Astrocyte (in vitro differentiated cells and primary cell): ENCODE results near the gene BTBD6. TPM values are rescaled to one million over a fixed set of nuclear protein-coding genes. Genes with fewer than 3 reads are reported as not detected.
A peak's percentile ranks its signal among the peaks of the same experiment; 100 is the strongest.

Experiments used
- DNase-seq: peaks from one replicate; pipeline ENCODE4 v3.0.0-alpha.2; 2010; ENCODE audit warnings: low read depth
- FAIRE-seq: peaks from 2 replicates; lab custom pipeline; 2011; peaks lifted over from hg19 to GRCh38; lab: Jason Lieb, UNC
- H2AFZ ChIP-seq: 2 replicates; pipeline ENCODE4 v1.6.0; 2012; ENCODE audit warnings: low read depth, low read length, inconsistent platforms
- H3K27ac ChIP-seq: 2 replicates; pipeline ENCODE4 v1.5.1; 2011; ENCODE audit warnings: low read depth, low read length, inconsistent platforms
- H3K27me3 ChIP-seq: 2 replicates; pipeline ENCODE4 v1.6.0; 2011; ENCODE audit warnings: low read length, inconsistent platforms; ENCODE audit not compliant: insufficient read depth
- H3K36me3 ChIP-seq: 2 replicates; pipeline ENCODE4 v1.5.1; 2011; ENCODE audit warnings: low read length, inconsistent platforms; ENCODE audit not compliant: insufficient read depth
- H3K4me1 ChIP-seq: 2 replicates; pipeline ENCODE4 v1.5.1; 2011; ENCODE audit warnings: low read length, inconsistent platforms; ENCODE audit not compliant: insufficient read depth
- H3K4me2 ChIP-seq: 2 replicates; pipeline ENCODE4 v1.6.0; 2012; ENCODE audit warnings: low read length, inconsistent platforms
- H3K4me3 ChIP-seq: 2 replicates; pipeline ENCODE4 v1.5.1; 2011; ENCODE audit warnings: low read depth, mild to moderate bottlenecking, low read length, inconsistent platforms; ENCODE audit not compliant: insufficient read depth
- H3K79me2 ChIP-seq: 2 replicates; pipeline ENCODE4 v1.6.0; 2012; ENCODE audit warnings: mild to moderate bottlenecking, low read length, inconsistent platforms; ENCODE audit not compliant: insufficient read depth
- H3K9ac ChIP-seq: 2 replicates; pipeline ENCODE4 v1.6.0; 2012; ENCODE audit warnings: mild to moderate bottlenecking, low read length, inconsistent platforms
- H3K9me3 ChIP-seq: 2 replicates; pipeline ENCODE4 v1.5.1; 2012; ENCODE audit warnings: low read depth, mild to moderate bottlenecking, low read length, inconsistent platforms; ENCODE audit not compliant: insufficient read depth
- H4K20me1 ChIP-seq: 2 replicates; pipeline ENCODE4 v1.6.0; 2012; ENCODE audit warnings: low read length, inconsistent platforms; ENCODE audit not compliant: insufficient read depth
- H3K27ac Mint-ChIP-seq: one replicate; pipeline ENCODE4 v1.8.0; 2021; ENCODE audit warnings: mild to moderate bottlenecking, mixed read lengths; ENCODE audit not compliant: unreplicated experiment
- H3K27me3 Mint-ChIP-seq: one replicate; pipeline ENCODE4 v1.8.0; 2021; ENCODE audit warnings: low read depth, mixed read lengths; ENCODE audit not compliant: unreplicated experiment
- H3K36me3 Mint-ChIP-seq: one replicate; pipeline ENCODE4 v1.8.0; 2021; ENCODE audit warnings: low read depth, mixed read lengths; ENCODE audit not compliant: unreplicated experiment
- H3K4me1 Mint-ChIP-seq: one replicate; pipeline ENCODE4 v1.8.0; 2021; ENCODE audit warnings: low read depth, mixed read lengths; ENCODE audit not compliant: unreplicated experiment
- H3K4me3 Mint-ChIP-seq: one replicate; pipeline ENCODE4 v1.8.0; 2021; ENCODE audit warnings: mild to moderate bottlenecking, moderate library complexity, mixed read lengths; ENCODE audit not compliant: unreplicated experiment
- H3K9me3 Mint-ChIP-seq: one replicate; pipeline ENCODE4 v1.8.0; 2021; ENCODE audit warnings: mild to moderate bottlenecking, mixed read lengths; ENCODE audit not compliant: unreplicated experiment
- CTCF ChIP-seq: IDR thresholded peaks from 2 replicates; pipeline ENCODE4 v1.5.1; 2011; ENCODE audit warnings: low read depth, mild to moderate bottlenecking, inconsistent platforms, low read length, moderate library complexity; ENCODE audit not compliant: insufficient read depth
- EZH2 ChIP-seq: IDR thresholded peaks from 2 replicates; pipeline ENCODE4 v1.6.1; 2012; ENCODE audit warnings: mild to moderate bottlenecking, low read length, inconsistent platforms; ENCODE audit not compliant: insufficient read depth
- total RNA-seq: library from RNA; stranded (reverse); gene quantifications from 2 replicates; pipeline ENCODE4 v1.2.1, GENCODE V29; 2021

Gene BTBD6
- total RNA-seq, 1 donor from 2014 or later: 25.1 TPM

GRCh38 chr14:105249182-105250007, 1.1 kb downstream of the BTBD6 start:
- H3K36me3 Mint-ChIP-seq: peaks cover 18% of the 10 kb centered on the region
- DNase-seq: peak; percentile 31
- H3K27ac ChIP-seq: peak overlapping the region; percentile 61
- no peaks in the 10 kb centered on the region for H3K27me3 Mint-ChIP-seq
- H3K27me3 ChIP-seq: no peaks in the 10 kb centered on the region
- H3K79me2 ChIP-seq: peaks cover 67% of the 10 kb centered on the region
- H3K4me1 ChIP-seq: peaks cover 17% of the 10 kb centered on the region
- H3K36me3 ChIP-seq: peaks cover 5% of the 10 kb centered on the region
- peak overlapping the region; percentile 88 for H3K4me2 ChIP-seq
- peak overlapping the region; percentile 61 for H3K4me3 ChIP-seq
- H3K9me3 Mint-ChIP-seq: peaks cover 2% of the 10 kb centered on the region
- no peak for TF ChIP-seq EZH2
- no peak for TF ChIP-seq CTCF
- H3K27ac Mint-ChIP-seq: no peak overlapping the region
- H2AFZ ChIP-seq: no peak overlapping the region
- H3K4me3 Mint-ChIP-seq: peak overlapping the region; percentile 83
- H3K9me3 ChIP-seq: no peaks in the 10 kb centered on the region
- H3K9ac ChIP-seq: peak overlapping the region; percentile 80
- peaks cover 68% of the 10 kb centered on the region for H4K20me1 ChIP-seq
- FAIRE-seq: no peak
- no peaks in the 10 kb centered on the region for H3K4me1 Mint-ChIP-seq

DNA sequence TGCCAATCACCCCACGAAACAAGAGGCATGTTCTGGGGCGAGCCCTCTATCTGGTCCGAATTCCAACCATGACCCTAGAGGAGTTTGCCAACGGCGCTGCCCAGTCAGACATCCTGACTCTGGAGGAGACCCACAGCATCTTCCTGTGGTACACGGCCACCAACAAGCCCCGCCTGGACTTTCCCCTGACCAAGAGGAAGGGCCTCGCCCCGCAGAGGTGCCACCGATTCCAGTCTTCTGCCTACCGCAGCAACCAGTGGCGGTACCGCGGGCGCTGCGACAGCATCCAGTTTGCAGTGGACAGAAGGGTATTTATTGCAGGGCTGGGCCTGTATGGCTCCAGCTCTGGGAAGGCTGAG, 1.7 kb downstream of the BTBD6 start:
- Histone ChIP-seq H2AFZ (no peak overlapping the region), H3K27ac (no peak overlapping the region), H3K27me3 (no peaks in the 10 kb centered on the region), H3K4me1 (peaks cover 20% of the 10 kb centered on the region), H3K9ac (peak overlapping the region; percentile 80), H3K4me2 (peak overlapping the region; percentile 88), H4K20me1 (peaks cover 68% of the 10 kb centered on the region), H3K4me3 (no peak overlapping the region), H3K79me2 (peaks cover 61% of the 10 kb centered on the region), H3K9me3 (no peaks in the 10 kb centered on the region), H3K36me3 (peaks cover 5% of the 10 kb centered on the region)
- H3K4me3 Mint-ChIP-seq: peak overlapping the region; percentile 67
- peaks cover 18% of the 10 kb centered on the region for H3K36me3 Mint-ChIP-seq
- H3K9me3 Mint-ChIP-seq: peaks cover 2% of the 10 kb centered on the region
- H3K4me1 Mint-ChIP-seq: peaks cover 3% of the 10 kb centered on the region
- FAIRE-seq (no peak), DNase-seq (no peak)
- no peak overlapping the region for H3K27ac Mint-ChIP-seq
- no peaks in the 10 kb centered on the region for H3K27me3 Mint-ChIP-seq
- TF ChIP-seq EZH2 (no peak), CTCF (no peak)

DNA sequence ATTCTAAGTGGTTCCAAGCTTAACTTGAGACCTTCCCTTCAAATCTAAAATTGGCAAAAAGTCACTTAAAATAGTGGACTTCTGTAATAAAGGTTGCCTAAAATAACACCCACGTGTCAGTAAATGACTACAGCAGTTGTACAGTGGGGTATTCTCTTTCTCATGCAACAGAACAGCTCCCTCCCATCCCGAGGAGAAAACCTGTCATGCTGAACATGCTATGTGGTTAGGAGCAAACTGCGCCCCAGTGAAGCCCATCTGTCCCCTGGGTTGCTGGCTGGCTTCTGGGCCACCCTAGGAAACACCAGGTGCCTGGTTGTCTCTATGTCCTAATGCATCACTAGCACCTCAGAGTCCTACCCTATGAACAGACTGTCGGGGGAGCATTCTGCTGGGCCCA, 2.7 kb downstream of the BTBD6 start:
- Mint-ChIP-seq H3K9me3 (peaks cover 2% of the 10 kb centered on the region), H3K4me1 (peaks cover 4% of the 10 kb centered on the region), H3K36me3 (peaks cover 18% of the 10 kb centered on the region), H3K27ac (no peak overlapping the region), H3K4me3 (peak overlapping the region; percentile 67), H3K27me3 (no peaks in the 10 kb centered on the region)
- FAIRE-seq (no peak), DNase-seq (no peak)
- Histone ChIP-seq H3K4me2 (no peak overlapping the region), H3K36me3 (peaks cover 5% of the 10 kb centered on the region), H3K4me1 (peaks cover 26% of the 10 kb centered on the region), H3K27ac (no peak overlapping the region), H3K79me2 (peaks cover 53% of the 10 kb centered on the region), H2AFZ (no peak overlapping the region), H3K4me3 (no peak overlapping the region), H3K9me3 (no peaks in the 10 kb centered on the region), H3K27me3 (no peaks in the 10 kb centered on the region), H3K9ac (no peak overlapping the region), H4K20me1 (peaks cover 68% of the 10 kb centered on the region)
- no peak for TF ChIP-seq EZH2
- TF ChIP-seq CTCF: no peak
